ENCODE measurements around the gene CFAP73. TPM values are rescaled to one million over a fixed set of nuclear protein-coding genes. Genes with fewer than 3 reads are reported as not detected.
A peak's percentile ranks its signal among the peaks of the same experiment; 100 is the strongest.

The CFAP73 gene
- total RNA-seq, 3 donors from 2014 or later (not counting 1 experiment from before 2014, with no cell fraction given), result not detected

DNA sequence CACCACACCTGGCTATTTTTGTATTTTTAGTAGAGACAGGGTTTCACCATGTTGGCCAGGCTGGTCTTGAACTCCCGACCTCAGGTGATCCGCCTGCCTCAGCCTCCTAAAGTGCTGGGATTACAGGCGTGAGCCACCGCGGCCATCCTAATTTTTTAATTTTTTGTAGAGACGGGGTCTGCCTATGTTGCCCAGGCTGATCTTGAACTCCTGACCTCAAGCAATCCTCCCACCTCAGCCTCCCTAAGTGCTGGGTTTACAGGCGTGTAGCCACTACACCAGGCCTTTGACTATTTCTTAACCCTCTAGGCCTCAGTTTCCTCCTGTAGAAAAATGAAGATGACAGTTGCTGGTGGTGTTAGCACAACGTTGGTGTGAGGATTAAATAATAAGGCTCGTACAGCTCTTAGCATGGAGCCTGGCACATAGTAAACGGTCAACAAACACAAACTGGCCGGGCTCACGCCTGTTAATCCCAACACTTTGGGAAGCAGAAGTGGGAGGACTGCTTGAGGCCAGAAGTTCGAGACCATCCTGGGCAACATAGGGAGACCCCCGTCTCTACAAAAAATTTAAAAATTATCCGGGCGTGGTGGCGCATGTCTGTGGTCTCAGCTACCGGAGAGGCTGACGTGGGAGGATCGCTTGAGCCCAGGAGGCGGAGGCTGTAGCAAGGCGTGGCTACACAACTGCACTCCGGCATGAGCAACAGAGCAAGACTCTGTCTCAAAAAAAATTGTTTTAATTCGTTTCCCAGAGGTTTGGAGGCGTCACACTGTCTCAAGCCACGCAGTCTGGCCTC lies 34.8 kb downstream of the CFAP73 start:
- Histone ChIP-seq H3K4me1 (ENCODE audit: control insufficient read depth, insufficient read depth, low read length) (peaks cover 29% of the 10 kb centered on the region), H3K9me3 (ENCODE audit: control insufficient read depth, insufficient read depth, low read length) (no peaks in the 10 kb centered on the region), H3K36me3 (ENCODE audit: control insufficient read depth, insufficient read depth, low read length) (peaks cover 17% of the 10 kb centered on the region), H3K4me3 (ENCODE audit: low read length) (peak overlapping the region; percentile 89), H3K27me3 (ENCODE audit: control insufficient read depth, insufficient read depth, low read length) (no peaks in the 10 kb centered on the region), H3K27ac (ENCODE audit: low read length) (peak overlapping the region; percentile 95)
- Mint-ChIP-seq H3K4me1 (peaks cover 38% of the 10 kb centered on the region in 2 donors), H3K36me3 (peaks cover 4% of the 10 kb centered on the region), H3K4me3 (peak overlapping the region; percentile 96), H3K27me3 (ENCODE audit: low read depth in 2 of 2) (no peaks in the 10 kb centered on the region), H3K9me3 (no peaks in the 10 kb centered on the region), H3K27ac (peak overlapping the region; percentile 87 to 94)
- intact Hi-C loops (cut with micrococcal nuclease), result loop anchor here (1.0 kb wide), 1 partner anchor 24 kb away; no protein-coding TSS in a partner anchor
- 29% methylated on average over 25 of the region's 26 CpGs for WGBS (ENCODE audit: insufficient coverage)
- TF ChIP-seq CTCF (IDR thresholded peaks at IDR 0.05), result no peak
- DNase-seq (no peak), ATAC-seq (peak; percentile 65 to 75 (median 71))

DNA sequence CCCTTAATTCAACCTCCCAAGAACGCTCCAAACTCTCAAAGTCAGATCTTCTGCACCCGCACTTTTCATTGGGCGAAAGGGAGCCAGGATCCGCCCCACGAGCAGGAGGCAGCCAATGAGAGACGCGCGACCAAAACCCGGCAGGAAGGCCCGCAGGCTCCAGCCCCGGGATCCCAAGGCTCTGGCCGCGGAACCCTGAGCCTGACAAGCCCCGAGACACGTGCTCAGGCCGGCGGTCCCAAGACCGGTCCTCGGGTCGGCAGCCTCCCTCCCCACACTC lies 35.3 kb downstream of the CFAP73 start:
- no peaks in the 10 kb centered on the region for H3K27me3 ChIP-seq (ENCODE audit: control insufficient read depth, insufficient read depth, low read length)
- peak; percentile 85 to 94 for DNase-seq
- Mint-ChIP-seq H3K36me3 (peaks cover 7% of the 10 kb centered on the region), H3K9me3 (no peaks in the 10 kb centered on the region), H3K4me3 (peak overlapping the region; percentile 96), H3K27me3 (ENCODE audit: low read depth in 2 of 2) (no peaks in the 10 kb centered on the region), H3K4me1 (peaks cover 40 to 41% of the 10 kb centered on the region in 2 donors), H3K27ac (peak overlapping the region; percentile 87 to 94)
- no peak for TF ChIP-seq CTCF (IDR thresholded peaks at IDR 0.05)
- H3K36me3 ChIP-seq (ENCODE audit: control insufficient read depth, insufficient read depth, low read length), result peaks cover 11% of the 10 kb centered on the region
- H3K9me3 ChIP-seq (ENCODE audit: control insufficient read depth, insufficient read depth, low read length), result no peaks in the 10 kb centered on the region
- peak overlapping the region; percentile 95 for H3K27ac ChIP-seq (ENCODE audit: low read length)
- intact Hi-C loops (cut with micrococcal nuclease), result loop anchor here (1.0 kb wide), 2 partner anchors 23 to 36 kb away; partner anchors contain the start of gene TPCN1
- ATAC-seq, result peak; percentile 83 to 87 (median 85)
- H3K4me1 ChIP-seq (ENCODE audit: control insufficient read depth, insufficient read depth, low read length), result peaks cover 29% of the 10 kb centered on the region
- 0% methylated on average over 20 of the region's 20 CpGs for WGBS (ENCODE audit: insufficient coverage)
- H3K4me3 ChIP-seq (ENCODE audit: low read length), result peak overlapping the region; percentile 89

DNA sequence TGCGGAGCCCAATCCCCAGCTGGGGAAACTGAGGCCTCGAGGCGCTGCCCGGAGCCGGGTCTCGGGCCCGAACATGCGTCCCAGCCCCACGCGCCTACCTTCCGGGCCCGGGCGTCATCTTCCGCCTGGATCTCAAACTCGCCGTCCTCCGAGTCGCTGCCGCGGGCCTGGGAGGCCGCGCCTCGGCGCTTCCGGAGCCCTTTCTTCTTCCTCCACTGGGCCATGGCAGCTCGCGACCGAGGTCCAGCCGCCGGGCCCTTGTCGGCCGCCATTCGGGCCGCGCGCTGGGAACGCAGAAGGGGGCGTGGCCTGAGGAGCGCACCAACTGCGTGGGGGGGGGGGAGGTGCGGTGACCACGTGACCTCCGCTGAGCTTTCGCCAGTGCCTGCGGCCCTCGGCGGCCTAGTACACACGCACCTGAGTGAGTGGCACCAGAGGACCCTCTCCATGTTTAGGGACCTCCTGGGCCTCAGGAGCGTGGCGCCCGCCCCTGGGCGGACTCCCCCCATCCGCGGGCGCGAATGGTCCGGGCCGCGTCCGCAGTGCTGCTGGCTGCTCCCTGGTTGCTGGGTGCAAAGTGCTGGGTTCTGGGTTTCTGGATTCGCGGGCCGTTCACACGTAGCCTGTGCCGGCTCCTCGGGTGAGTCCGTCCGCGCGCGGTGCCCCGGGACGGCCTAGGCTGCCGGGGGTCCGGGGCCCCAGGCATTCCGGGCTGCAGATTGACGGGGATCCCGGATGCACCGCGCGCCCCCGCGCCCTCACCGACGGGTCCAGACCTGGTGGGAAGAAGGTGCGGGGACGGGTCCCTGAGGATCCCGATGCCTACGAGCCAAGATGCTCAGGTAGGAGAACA lies 35.9 kb downstream of the CFAP73 start, which contains the start of the genes DDX54 and RITA1:
DDX54 (minus strand) TSS at position 299 of the 853 bp plus-strand sequence; CDS start at position 272, 27 bp downstream.
RITA1 (plus strand) TSS at position 542 of the 853 bp plus-strand sequence. CDS start 1,026 bp downstream, outside the sequence.
- intact Hi-C loops (cut with micrococcal nuclease), result loop anchor here (1.0 kb wide), 1 partner anchor 36 kb away; the partner anchor contains the start of gene TPCN1
- Histone ChIP-seq H3K27ac (ENCODE audit: low read length) (peak within 1 kb of the TSS; percentile 95), H3K4me3 (ENCODE audit: low read length) (peak within 1 kb of the TSS; percentile 89), H3K36me3 (ENCODE audit: control insufficient read depth, insufficient read depth, low read length) (peaks cover 6% of the 10 kb centered on the region), H3K4me1 (ENCODE audit: control insufficient read depth, insufficient read depth, low read length) (peaks cover 29% of the 10 kb centered on the region), H3K27me3 (ENCODE audit: control insufficient read depth, insufficient read depth, low read length) (no peaks in the 10 kb centered on the region), H3K9me3 (ENCODE audit: control insufficient read depth, insufficient read depth, low read length) (no peaks in the 10 kb centered on the region)
- no peak for TF ChIP-seq CTCF (IDR thresholded peaks at IDR 0.05)
- ATAC-seq (peak; percentile 65 to 88 (median 75)), DNase-seq (peak; percentile 84 to 89)
- no peaks in the 10 kb centered on the region for H3K9me3 Mint-ChIP-seq
- H3K4me3 Mint-ChIP-seq, result peak within 1 kb of the TSS; percentile 96
- peaks cover 7% of the 10 kb centered on the region for H3K36me3 Mint-ChIP-seq
- H3K27ac Mint-ChIP-seq, result peak within 1 kb of the TSS; percentile 87 to 94
- no peaks in the 10 kb centered on the region for H3K27me3 Mint-ChIP-seq (ENCODE audit: low read depth in 2 of 2)
- peaks cover 40 to 41% of the 10 kb centered on the region in 2 donors for H3K4me1 Mint-ChIP-seq
- WGBS (ENCODE audit: insufficient coverage), result under 1% methylated on average over 89 of the region's 89 CpGs

Data from natural killer cell (primary cell).